A549 treated with ZK216348 at 1 μM for 4 hours (cell line): ENCODE results near the gene SRRM5. TPM values are rescaled to one million over a fixed set of nuclear protein-coding genes. Genes with fewer than 3 reads are reported as not detected.

ENCODE experiments used
- total RNA-seq: library from RNA; stranded (reverse); fragments of 200-300 nt; extraction: Qiagen RNA extraction; gene quantifications from 5 replicates; pipeline ENCODE4 v1.2.3, GENCODE V29; 2022; ENCODE audit warnings: low read depth

The SRRM5 gene
- 0.93 to 1.4 TPM (median 0.98 TPM) in 5 replicates for total RNA-seq

GRCh38 chr19:43611788-43612187 lies at the start of gene SRRM5:
TSS of gene SRRM5 (plus strand) at chr19:43612088. CDS start at chr19:43612122, 34 bp downstream.

GRCh38 chr19:43575156-43575950 lies 36.5 kb upstream of the SRRM5 start, which contains the start of the genes PINLYP and XRCC1:
TSS of gene PINLYP (plus strand) at chr19:43575801. CDS start at chr19:43577192, 1,391 bp downstream.
TSS of gene XRCC1 (minus strand) at chr19:43575527. CDS start at chr19:43575458, 69 bp downstream.

GRCh38 chr19:43595999-43596841 lies 15.7 kb upstream of the SRRM5 start, which contains the start of the genes IRGQ and ZNF576:
TSS of gene IRGQ (minus strand) at chr19:43596134. CDS start at chr19:43595338, 796 bp downstream.
TSS of gene ZNF576 (plus strand) at chr19:43596595. CDS start at chr19:43597109, 514 bp downstream.

GRCh38 chr19:43619262-43620060 lies 7.6 kb downstream of the SRRM5 start, which contains the start of gene ZNF428:
TSS of gene ZNF428 (minus strand) at chr19:43619629. CDS start at chr19:43614304, 5,325 bp downstream.

GRCh38 chr19:43639519-43640423 lies 27.9 kb downstream of the SRRM5 start, which contains the start of gene CADM4:
TSS of gene CADM4 (minus strand) at chr19:43639850. CDS start at chr19:43639790, 60 bp downstream.

Other genes starting within 250 kb of the SRRM5 start
- not detected in 5 replicates for gene TEX101, start 197.2 kb upstream of the SRRM5 start, total RNA-seq
- 0.24 to 0.58 TPM (median 0.42 TPM) in 5 replicates for gene LYPD3, start 146.5 kb upstream of the SRRM5 start, total RNA-seq
- 8.3 to 11.9 TPM (median 11.1 TPM) in 5 replicates for gene PHLDB3, start 107.3 kb upstream of the SRRM5 start, total RNA-seq
- gene ETHE1, start 84.9 kb upstream of the SRRM5 start, total RNA-seq, result 39.1 to 54.4 TPM (median 49.1 TPM) in 5 replicates
- 1.0 to 3.4 TPM (median 2.4 TPM) in 5 replicates for gene ZNF575, start 78.9 kb upstream of the SRRM5 start, total RNA-seq
- 27.1 to 32.0 TPM (median 28.8 TPM) in 5 replicates for gene XRCC1, start 36.6 kb upstream of the SRRM5 start, total RNA-seq
- 0.18 to 0.40 TPM (median 0.32 TPM) in 4 of 5 replicates, not detected in the other for gene PINLYP, start 36.3 kb upstream of the SRRM5 start, total RNA-seq
- gene IRGQ, start 16.0 kb upstream of the SRRM5 start, total RNA-seq, result 5.0 to 7.1 TPM (median 5.2 TPM) in 5 replicates
- gene ZNF576, start 15.5 kb upstream of the SRRM5 start, total RNA-seq, result 12.5 to 21.0 TPM (median 19.4 TPM) in 5 replicates
- 36.6 to 68.4 TPM (median 61.1 TPM) in 5 replicates for gene ZNF428, start 7.5 kb downstream of the SRRM5 start, total RNA-seq
- gene CADM4, start 27.8 kb downstream of the SRRM5 start, total RNA-seq, result 5.0 to 10.7 TPM (median 9.0 TPM) in 5 replicates
- gene PLAUR, start 58.1 kb downstream of the SRRM5 start, total RNA-seq, result 62.1 to 88.0 TPM (median 78.0 TPM) in 5 replicates
- gene IRGC, start 104.0 kb downstream of the SRRM5 start, total RNA-seq, result not detected in 5 replicates
- gene SMG9, start 142.9 kb downstream of the SRRM5 start, total RNA-seq, result 47.2 to 77.9 TPM (median 65.8 TPM) in 5 replicates
- 37.9 to 63.2 TPM (median 55.9 TPM) in 5 replicates for gene KCNN4, start 168.9 kb downstream of the SRRM5 start, total RNA-seq
- 0.09 to 0.50 TPM (median 0.38 TPM) in 5 replicates for gene LYPD5, start 190.4 kb downstream of the SRRM5 start, total RNA-seq
- gene ZNF283, start 215.2 kb downstream of the SRRM5 start, total RNA-seq, result 3.9 to 5.1 TPM (median 5.0 TPM) in 5 replicates